HepG2 (cell line): Measurements from ENCODE around the gene TPPP3. TPM values are rescaled to one million over a fixed set of nuclear protein-coding genes. Genes with fewer than 3 reads are reported as not detected.

Experiments
- ARNT2 ChIP-seq: sonication (generic); formaldehyde crosslinking; IDR thresholded peaks from 2 replicates; pipeline ENCODE4 v1.8.0; 2022; ENCODE audit warnings: mild to moderate bottlenecking, low read depth, missing genetic modification reagents, moderate library complexity
- FOXM1 ChIP-seq: sonication (generic); formaldehyde crosslinking; IDR thresholded peaks from 2 replicates; pipeline ENCODE4 v1.5.0; 2020; ENCODE audit warnings: missing genetic modification reagents
- HIC2 ChIP-seq: sonication (generic); formaldehyde crosslinking; IDR thresholded peaks from 2 replicates; pipeline ENCODE4 v1.9.0; 2022; ENCODE audit warnings: low read depth, missing genetic modification reagents
- ISX ChIP-seq: sonication (generic); formaldehyde crosslinking; conservative IDR thresholded peaks from 2 replicates; pipeline ENCODE4 v1.5.0; 2020; ENCODE audit warnings: missing genetic modification reagents
- KDM5B ChIP-seq: sonication (generic); formaldehyde crosslinking; IDR thresholded peaks from 2 replicates; pipeline ENCODE4 v1.4.0; 2020; ENCODE audit warnings: missing genetic modification reagents, mild to moderate bottlenecking, borderline replicate concordance
- MXI1 ChIP-seq: IDR thresholded peaks from 3 replicates; pipeline ENCODE4 v1.6.1; 2012; ENCODE audit warnings: low read depth, low read length, inconsistent platforms, borderline replicate concordance
- NFYC ChIP-seq: IDR thresholded peaks from 2 replicates; pipeline ENCODE4 v1.6.1; 2016; ENCODE audit warnings: missing genetic modification reagents, missing compliant biosample characterization
- PAWR ChIP-seq: sonication (generic); formaldehyde crosslinking; IDR thresholded peaks from 2 replicates; pipeline ENCODE4 v1.4.0; 2020; ENCODE audit warnings: missing genetic modification reagents, mild to moderate bottlenecking, borderline replicate concordance
- PHF5A ChIP-seq: IDR thresholded peaks from one replicate; pipeline ENCODE4 v1.6.1; 2018; ENCODE audit warnings: low read depth, missing genetic modification reagents; ENCODE audit not compliant: unreplicated experiment
- SKI ChIP-seq: fragments of 450-650 bp; IDR thresholded peaks from one replicate; pipeline ENCODE4 v1.6.1; 2018; ENCODE audit warnings: mild to moderate bottlenecking; ENCODE audit not compliant: partially characterized antibody
- SMAD1 ChIP-seq: sonication (generic); formaldehyde crosslinking; IDR thresholded peaks from 2 replicates; pipeline ENCODE4 v1.4.0; 2020; ENCODE audit warnings: missing genetic modification reagents, low read depth, mild to moderate bottlenecking, borderline replicate concordance
- TFDP2 ChIP-seq: sonication (generic); formaldehyde crosslinking; IDR thresholded peaks from 2 replicates; pipeline ENCODE4 v1.4.0; 2020; ENCODE audit warnings: missing genetic modification reagents
- THAP9 ChIP-seq: sonication (generic); formaldehyde crosslinking; IDR thresholded peaks from 2 replicates; pipeline ENCODE4; 2020; ENCODE audit warnings: missing genetic modification reagents, mild to moderate bottlenecking, borderline replicate concordance
- ZFYVE20 ChIP-seq: sonication (generic); formaldehyde crosslinking; IDR thresholded peaks from 2 replicates; pipeline ENCODE4 v1.8.0; 2023; ENCODE audit warnings: low read depth, mild to moderate bottlenecking, moderate library complexity, missing genetic modification reagents, borderline replicate concordance
- ZGPAT ChIP-seq: IDR thresholded peaks from 2 replicates; pipeline ENCODE4 v1.6.1; 2016; ENCODE audit warnings: mild to moderate bottlenecking
- ZKSCAN5 ChIP-seq: sonication (generic); formaldehyde crosslinking; IDR thresholded peaks from 2 replicates; pipeline ENCODE4 v1.5.1; 2020; ENCODE audit warnings: mild to moderate bottlenecking, missing genetic modification reagents
- ZNF550 ChIP-seq: sonication (generic); formaldehyde crosslinking; IDR thresholded peaks from 2 replicates; pipeline ENCODE4 v1.4.0; 2020; ENCODE audit warnings: mild to moderate bottlenecking, missing genetic modification reagents, borderline replicate concordance
- ZNF670 ChIP-seq: sonication (generic); formaldehyde crosslinking; IDR thresholded peaks from 2 replicates; pipeline ENCODE4 v1.8.0; 2022; ENCODE audit warnings: mild to moderate bottlenecking, missing genetic modification reagents, borderline replicate concordance
- ZNF773 ChIP-seq: sonication (generic); formaldehyde crosslinking; IDR thresholded peaks from 2 replicates; pipeline ENCODE4 v1.4.0; 2020; ENCODE audit warnings: missing genetic modification reagents, borderline replicate concordance
- ZNF891 ChIP-seq: sonication (generic); formaldehyde crosslinking; IDR thresholded peaks from 2 replicates; pipeline ENCODE4 v1.5.0; 2020; ENCODE audit warnings: mild to moderate bottlenecking, missing genetic modification reagents
- polyA plus RNA-seq, 8 experiments: library from polyadenylated mRNA; depleted of rRNA in 3 of 8; stranded (reverse) in 7 of 8; unstranded in 1 of 8; fragments of >200 nt; fragmentation: Illumina TruSeq in 4 of 8; extraction: Trizol in 4 of 8; gene quantifications; 2 replicates each; pipeline versions ENCODE4 v1.2.1 to v1.2.3, GENCODE V29; 2011 to 2016; ENCODE audit warnings: low read depth in 4 of 8, missing spikeins in 1 of 8, mixed read lengths in 1 of 8; ENCODE audit not compliant: insufficient read depth in 1 of 8
- total RNA-seq, 5 experiments: library from RNA; depleted of rRNA; stranded (reverse); fragments of >200 nt; fragmentation: Illumina TruSeq; extraction: Trizol; gene quantifications; 2 replicates each; pipeline ENCODE4 v1.2.3, GENCODE V29; 2016; ENCODE audit warnings: low read depth in 1 of 5

The TPPP3 gene
- total and polyA plus RNA-seq, 2 of the 13 experiments (the other 11 are each of a cell fraction or from before 2014, with no cell fraction given): 0.16 to 0.44 TPM

- TF ChIP-seq HIC2 (CRISPR knock-in tag) (peak; percentile 1; the same call in 1 of the 2 replicates), ISX (CRISPR knock-in tag) (0 out of 2 replicates have a peak, but pooled peaks have one; percentile 45), ARNT2 (CRISPR knock-in tag) (peak; percentile 79), ZNF773 (CRISPR knock-in tag) (peak; percentile 79; the same call in 1 of the 2 replicates), ZNF670 (peak; percentile 76; the same call in 1 of the 2 replicates), KDM5B (CRISPR knock-in tag) (peak; percentile 96), PAWR (CRISPR knock-in tag) (no peak), ZKSCAN5 (CRISPR knock-in tag) (no peak), ZGPAT (CRISPR knock-in tag) (peak; percentile 72; the same call in 1 of the 2 replicates), PHF5A (peak; percentile 27), TFDP2 (CRISPR knock-in tag) (0 out of 2 replicates have a peak, but pooled peaks have one; percentile 41), SKI (peak; percentile 41), SMAD1 (peak; percentile 95; the same call in 1 of the 2 replicates), NFYC (CRISPR knock-in tag) (no peak), ZNF891 (0 out of 2 replicates have a peak, but pooled peaks have one; percentile 20), ZFYVE20 (no peak), FOXM1 (CRISPR knock-in tag) (peak; percentile 68; the same call in 1 of the 2 replicates), THAP9 (CRISPR knock-in tag) (no peak), ZNF550 (CRISPR knock-in tag) (no peak), MXI1 (peak; percentile 81; the same call in 2 of the 3 replicates)
These were observed 22.8 kb upstream of the TPPP3 start, which contains the start of gene ZDHHC1 (continued) for GRCh38 chr16:67415872-67416793.
